SKM-1 (cell line): Measurements from ENCODE around the gene ZBTB7C.

Source experiments
- DNase-seq: peaks from one replicate; lab custom pipeline; 2025; ENCODE audit not compliant: unreplicated experiment; lab: John Stamatoyannopoulos, UW

Gene ZBTB7C

DNA sequence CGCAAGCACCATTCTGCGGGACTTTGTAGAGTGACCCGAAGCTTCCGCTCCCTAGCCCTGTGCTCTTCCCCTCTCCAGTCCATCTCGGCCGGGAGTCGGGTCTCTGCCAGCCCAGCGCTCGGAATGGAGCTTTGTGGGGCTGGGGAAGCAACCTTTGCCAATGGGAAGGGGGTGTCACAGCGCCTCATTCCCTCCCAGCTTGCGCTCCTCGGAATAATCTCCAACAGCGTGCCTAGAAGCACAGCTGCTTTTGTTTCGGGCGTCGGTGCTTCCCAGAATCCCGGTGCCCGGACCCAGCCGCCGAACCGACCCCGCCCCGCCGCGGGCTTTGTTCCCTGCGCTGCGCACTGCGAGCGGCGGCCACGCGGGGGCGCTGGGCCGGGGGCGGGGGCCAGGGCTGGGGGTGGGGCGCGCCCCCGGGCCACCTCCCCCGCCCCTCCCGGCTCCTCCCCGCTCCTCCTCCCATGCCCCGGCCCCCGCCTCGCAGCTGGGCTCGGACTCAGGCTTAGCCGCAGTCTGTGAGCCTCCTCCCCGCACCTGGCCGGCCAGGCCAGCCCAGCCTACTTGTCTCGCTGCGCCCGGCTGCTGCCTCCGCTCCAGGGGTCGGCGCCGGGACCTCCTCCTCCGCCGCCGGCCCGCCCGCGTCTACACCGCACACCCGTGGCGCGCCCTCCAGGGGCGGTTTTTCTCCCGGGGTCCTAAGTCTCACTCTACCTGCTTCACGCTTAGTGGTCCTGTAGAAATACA, 401.1 kb downstream of the ZBTB7C start:
- no peak for DNase-seq

GRCh38 chr18:48007381-48007780, 401.8 kb downstream of the ZBTB7C start:
- DNase-seq: no peak

- DNase-seq: no peak
Measured at GRCh38 chr18:48006415-48007175, 402.6 kb downstream of the ZBTB7C start.

GRCh38 chr18:48004577-48004976, 404.6 kb downstream of the ZBTB7C start:
- no peak for DNase-seq

DNA sequence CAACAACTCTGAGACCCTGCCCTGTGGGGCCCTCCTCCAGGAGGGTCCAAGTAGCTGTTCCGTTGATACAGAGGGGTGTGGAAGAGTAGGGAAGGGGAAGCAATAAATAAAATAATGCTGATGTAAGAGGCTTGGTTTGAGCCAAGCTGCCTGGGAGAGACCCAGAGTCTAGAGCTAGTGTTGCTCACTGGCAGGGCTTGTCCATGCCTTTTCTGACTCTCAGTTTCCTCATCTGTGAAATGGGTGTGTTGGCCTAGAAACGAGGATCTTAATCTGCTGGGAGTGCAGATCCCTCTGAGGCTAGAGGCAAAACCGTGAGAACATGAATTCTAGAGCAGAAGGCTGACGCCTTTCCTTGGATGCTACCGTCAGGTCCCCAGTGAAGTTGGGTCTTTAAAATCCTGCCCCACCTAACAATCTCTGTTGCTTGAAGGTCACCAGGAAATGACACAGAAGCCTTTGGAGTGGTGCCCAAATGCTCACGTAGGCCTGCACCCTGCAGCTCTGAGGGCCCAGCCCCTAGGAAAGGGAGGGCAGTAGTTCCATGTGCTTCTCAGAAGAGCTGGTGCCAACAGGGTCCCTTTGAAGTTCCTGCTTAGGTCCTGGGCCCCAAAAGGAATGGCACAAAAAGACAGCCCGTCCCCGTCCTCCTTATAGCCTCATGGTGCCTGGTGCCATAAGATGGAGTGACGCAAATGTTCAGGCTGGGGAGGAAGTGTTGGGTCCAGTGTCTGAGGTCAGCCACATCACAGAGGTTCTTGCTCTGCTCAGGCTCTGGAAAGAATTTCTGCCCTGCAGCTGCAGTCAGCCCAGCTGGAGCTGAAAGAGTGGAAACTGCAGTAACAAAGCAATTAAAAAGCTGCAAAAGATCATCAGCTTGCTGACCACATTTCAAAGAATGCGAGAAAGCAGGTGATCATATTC, 405.5 kb downstream of the ZBTB7C start:
- DNase-seq: peak; percentile 45

DNA sequence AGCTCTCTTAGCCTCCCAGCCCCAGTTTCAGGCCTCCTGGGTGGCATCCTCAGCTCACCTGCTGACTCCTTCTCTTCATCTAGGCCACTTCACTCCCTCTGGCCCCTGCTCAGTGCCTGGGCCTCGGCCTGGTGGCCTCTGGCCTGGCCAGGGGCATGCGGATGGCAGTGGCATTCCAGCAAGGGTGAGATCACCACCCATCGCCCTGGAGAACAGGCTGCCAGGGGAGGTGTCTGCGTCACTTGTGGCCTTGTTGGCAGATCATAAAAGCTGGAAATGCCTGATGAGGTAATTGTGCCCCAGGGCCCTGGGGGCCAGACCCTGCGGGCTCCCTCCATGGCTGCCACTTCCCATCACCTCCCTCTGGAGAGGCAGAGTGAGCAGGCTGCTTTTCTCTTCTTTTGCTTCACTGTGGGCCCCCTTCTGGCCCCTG, 406.2 kb downstream of the ZBTB7C start:
- DNase-seq: no peak

- no peak for DNase-seq
Measured at GRCh38 chr18:48000701-48001100, 408.5 kb downstream of the ZBTB7C start.

DNA sequence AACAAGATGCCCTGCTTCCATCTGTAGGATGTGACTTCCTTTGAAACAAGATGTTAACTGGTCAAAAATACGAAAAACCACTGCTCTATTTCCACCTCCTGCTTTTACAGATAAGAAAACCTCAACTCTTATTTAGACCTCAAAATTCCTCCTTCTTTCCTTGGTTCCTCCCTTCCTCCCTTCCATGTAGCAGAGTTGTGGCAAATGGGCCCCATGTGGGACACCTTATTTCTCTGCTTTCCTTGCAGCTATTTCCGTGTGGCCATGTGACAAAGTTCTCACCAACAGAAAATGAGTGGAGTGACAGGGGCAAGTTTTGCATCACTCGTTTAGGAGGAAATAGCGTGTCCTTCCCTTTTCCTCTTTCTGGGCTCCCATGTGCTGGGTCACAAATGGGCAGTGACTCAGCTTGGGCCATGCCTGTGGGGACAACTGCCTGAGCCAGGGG, 409.4 kb downstream of the ZBTB7C start:
- DNase-seq: peak; percentile 97

GRCh38 chr18:47997338-47997780, 411.8 kb downstream of the ZBTB7C start:
- no peak for DNase-seq

- DNase-seq: no peak
Measured at GRCh38 chr18:47996091-47996541, 413.1 kb downstream of the ZBTB7C start.

DNA sequence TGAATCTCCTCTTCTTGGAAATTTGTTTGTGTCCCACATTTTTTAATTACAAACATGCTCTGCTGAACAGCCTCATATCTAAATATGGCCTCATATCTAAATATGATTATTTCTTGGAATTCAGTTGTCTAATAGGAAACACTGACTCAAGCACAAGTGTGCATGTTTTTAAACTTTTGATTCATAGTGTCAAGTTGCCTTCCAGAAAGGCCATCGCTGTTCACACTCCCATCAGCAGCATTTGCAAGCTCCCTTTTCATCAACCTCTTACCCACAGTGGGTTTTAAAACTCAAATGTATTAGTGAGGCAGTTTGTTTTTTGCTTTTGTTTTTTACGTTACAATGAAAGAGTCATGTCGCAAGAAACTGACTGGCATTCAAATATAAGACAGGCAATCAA, 413.5 kb downstream of the ZBTB7C start:
- DNase-seq: no peak

DNA sequence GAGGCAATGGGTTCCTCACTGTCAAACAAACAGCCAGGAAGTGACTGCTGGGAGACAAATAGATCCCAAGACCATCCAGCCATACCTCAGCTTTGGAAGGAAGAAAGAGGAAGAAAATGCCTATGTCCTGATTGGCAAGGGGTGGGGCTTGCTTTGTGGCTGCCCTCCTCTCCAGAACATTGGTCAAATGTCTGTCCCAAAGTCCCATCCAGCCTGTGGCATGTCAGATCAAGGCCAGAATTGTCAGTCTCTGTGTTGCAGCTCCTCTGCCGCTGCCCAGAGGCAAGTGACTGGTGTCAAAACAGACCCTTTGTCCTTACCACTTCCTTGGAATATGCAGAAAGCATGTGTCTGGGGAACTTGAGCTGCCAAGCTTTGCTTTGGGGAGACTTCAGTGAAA, 415.8 kb downstream of the ZBTB7C start:
- no peak for DNase-seq

GRCh38 chr18:47992976-47993375, 416.2 kb downstream of the ZBTB7C start:
- DNase-seq: no peak

- no peak for DNase-seq
Measured at GRCh38 chr18:47992266-47992665, 416.9 kb downstream of the ZBTB7C start.

DNA sequence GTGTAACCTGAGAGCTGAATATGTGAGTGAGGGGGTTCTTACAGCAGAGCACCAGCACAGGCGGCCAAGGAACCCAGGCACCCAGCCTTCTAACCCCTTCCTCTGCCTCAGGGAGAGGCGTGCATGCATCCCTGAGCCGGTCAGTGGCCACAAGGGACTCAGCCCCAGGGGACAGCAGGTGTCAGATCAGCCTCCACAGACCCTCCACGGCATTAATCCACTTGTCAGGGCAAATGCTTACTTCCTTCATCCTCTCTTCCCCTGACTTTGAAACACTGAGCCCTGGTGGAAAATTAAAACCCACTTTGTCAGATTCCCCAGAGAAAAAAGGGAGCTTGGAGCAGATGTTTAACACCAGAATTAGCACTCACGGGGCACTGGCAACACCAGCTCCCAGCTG, 418.2 kb downstream of the ZBTB7C start:
- no peak for DNase-seq

DNA sequence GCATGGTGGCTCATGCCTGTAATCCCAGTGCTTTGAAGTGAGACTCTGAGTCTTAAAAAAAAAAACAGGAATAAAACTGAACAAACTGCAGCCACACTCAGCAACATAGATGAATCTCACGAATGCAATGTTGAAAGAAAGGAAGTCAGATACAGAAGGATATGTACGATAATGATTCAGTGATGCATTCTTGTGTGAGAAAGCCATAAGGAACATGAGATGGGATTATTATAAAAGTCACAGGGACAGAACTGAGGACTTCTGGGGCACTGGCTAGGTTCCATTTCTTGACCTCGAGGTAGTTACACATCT, 421.8 kb downstream of the ZBTB7C start:
- DNase-seq: no peak

DNA sequence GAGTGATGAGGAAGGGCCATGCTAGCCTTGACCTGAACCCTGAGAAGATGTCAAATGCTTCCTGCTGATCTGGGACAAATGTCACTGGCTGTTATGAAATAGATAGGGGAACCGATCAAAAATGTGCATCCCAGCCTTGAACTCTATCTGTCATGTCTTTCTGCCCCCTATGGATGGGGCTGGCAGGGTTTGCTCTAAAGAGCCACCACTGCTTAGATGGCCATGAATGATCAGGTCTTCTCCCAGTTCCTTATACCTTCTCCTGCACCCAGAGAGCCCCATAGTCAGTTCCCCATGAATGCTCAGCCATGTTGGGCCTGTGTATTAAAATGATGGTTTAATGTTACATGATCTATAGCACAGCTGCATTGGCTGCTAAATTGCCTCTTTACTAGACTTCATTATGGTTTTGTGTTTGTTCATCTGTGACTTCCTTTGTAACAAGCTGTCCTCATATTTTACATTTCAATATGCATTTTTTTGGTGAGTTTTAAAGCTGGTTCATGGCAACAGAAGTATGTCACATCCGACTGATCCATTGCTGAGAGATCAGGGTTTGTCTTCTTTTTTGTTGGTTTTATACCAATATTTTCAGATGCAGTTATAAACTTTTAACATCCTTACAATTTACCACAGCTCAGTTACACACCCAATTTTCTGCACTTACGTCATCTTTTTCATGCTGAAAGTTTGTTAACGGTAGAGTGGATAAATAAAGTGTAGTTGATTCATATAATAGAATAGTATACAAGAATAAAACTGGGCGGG, 422.4 kb downstream of the ZBTB7C start:
- DNase-seq: no peak

DNA sequence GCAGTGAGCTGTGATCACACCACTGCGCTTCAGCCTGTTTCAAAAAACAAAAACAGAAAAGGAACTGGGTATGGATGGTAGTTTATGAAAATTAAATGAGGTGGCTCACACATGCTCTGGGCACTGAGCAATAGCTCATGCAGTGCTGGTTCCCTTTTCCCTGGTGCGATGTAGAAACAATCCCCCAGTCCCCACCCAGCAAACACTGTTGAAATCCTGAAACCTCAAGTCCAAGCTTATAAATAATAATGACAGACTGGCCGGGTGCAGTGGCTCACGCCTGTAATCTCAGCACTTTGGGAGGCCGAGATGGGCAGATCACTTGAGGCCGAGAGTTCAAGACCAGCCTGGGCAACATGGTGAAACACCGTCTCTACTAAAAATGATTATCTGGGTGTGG, 423.3 kb downstream of the ZBTB7C start:
- DNase-seq: peak; percentile 97

GRCh38 chr18:47984991-47985390, 424.2 kb downstream of the ZBTB7C start:
- DNase-seq: no peak

- DNase-seq: no peak
Measured at GRCh38 chr18:47983946-47984345, 425.2 kb downstream of the ZBTB7C start.

GRCh38 chr18:47983055-47983454, 426.1 kb downstream of the ZBTB7C start:
- peak; percentile 23 for DNase-seq
